GM18511 (cell line): Measurements from ENCODE around the gene NR1I2.

Source experiments
- ATAC-seq: cut with Tn5 transposase; IDR thresholded peaks from one replicate; pipeline ENCODE4 v1.9.1; 2021; ENCODE audit warnings: mild to moderate bottlenecking, moderate library complexity; ENCODE audit not compliant: unreplicated experiment

NR1I2 gene

GRCh38 chr3:119781330-119782198 lies at the start of gene NR1I2:
TSS of gene NR1I2 (plus strand) at chr3:119782101.
- no peak for ATAC-seq

- ATAC-seq, result no peak
These were observed 48.1 kb upstream of the NR1I2 start for GRCh38 chr3:119733812-119734211.

- ATAC-seq, result no peak
These were observed 43.2 kb upstream of the NR1I2 start for GRCh38 chr3:119738741-119739140.

- ATAC-seq, result no peak
These were observed 40.0 kb upstream of the NR1I2 start for GRCh38 chr3:119741657-119742590.

- ATAC-seq, result no peak
These were observed 38.0 kb upstream of the NR1I2 start for GRCh38 chr3:119743921-119744320.

GRCh38 chr3:119745942-119746341 lies 36.0 kb upstream of the NR1I2 start:
- ATAC-seq, result no peak

- ATAC-seq, result no peak
These were observed 35.5 kb upstream of the NR1I2 start for GRCh38 chr3:119746423-119746822.

GRCh38 chr3:119747357-119747756 lies 34.5 kb upstream of the NR1I2 start:
- no peak for ATAC-seq

- no peak for ATAC-seq
These were observed 32.9 kb upstream of the NR1I2 start for GRCh38 chr3:119748991-119749390.

- no peak for ATAC-seq
These were observed 30.5 kb upstream of the NR1I2 start for GRCh38 chr3:119751423-119751822.

- ATAC-seq, result peak; percentile 96
These were observed 21.9 kb upstream of the NR1I2 start for GRCh38 chr3:119759962-119760361.

- no peak for ATAC-seq
These were observed 19.0 kb upstream of the NR1I2 start for GRCh38 chr3:119762876-119763275.

- no peak for ATAC-seq
These were observed 18.4 kb upstream of the NR1I2 start for GRCh38 chr3:119763466-119763865.

GRCh38 chr3:119765239-119765638 lies 16.7 kb upstream of the NR1I2 start:
- no peak for ATAC-seq

- no peak for ATAC-seq
These were observed 13.8 kb upstream of the NR1I2 start for GRCh38 chr3:119767936-119768601.

GRCh38 chr3:119768668-119769393 lies 13.1 kb upstream of the NR1I2 start:
- ATAC-seq, result no peak

GRCh38 chr3:119769394-119770149 lies 12.3 kb upstream of the NR1I2 start:
- no peak for ATAC-seq

GRCh38 chr3:119774444-119774843 lies 7.5 kb upstream of the NR1I2 start:
- ATAC-seq, result peak; percentile 90

GRCh38 chr3:119776304-119776703 lies 5.6 kb upstream of the NR1I2 start:
- no peak for ATAC-seq

- no peak for ATAC-seq
These were observed 3.7 kb upstream of the NR1I2 start for GRCh38 chr3:119778176-119778575.
